IMR-90 (cell line): ENCODE data around the gene TRMT6. TPM values are rescaled to one million over a fixed set of nuclear protein-coding genes. Genes with fewer than 3 reads are reported as not detected.

Source experiments
- ATAC-seq: fragments of 200-7000 bp; cut with Tn5 transposase; 2 replicates; pipeline ENCODE4 v1.9.1; 2020; ENCODE audit warnings: low read depth, mild to moderate bottlenecking, moderate library complexity
- BruUV-seq: library from RNA; stranded (reverse); fragments of 400-500 nt; replicated peaks from 2 replicates; lab custom pipeline; 2021; lab: Mats Ljungman, UMichigan
- CTCF ChIA-PET: fragments of 300-600 bp; formaldehyde crosslinking; extraction: SDS; loops from one replicate; lab custom pipeline; 2021; ENCODE audit warnings: antibody characterized with exemption; lab: Yijun Ruan, JAX
- POLR2A ChIA-PET: fragments of 300-600 bp; sonication (Branson Sonifier 250); formaldehyde crosslinking; loops from one replicate; lab custom pipeline; 2022; ENCODE audit warnings: antibody characterized with exemption; ENCODE audit not compliant: unreplicated experiment; lab: Charles Lee
- DNase-seq: peaks from one replicate; pipeline ENCODE4 v3.0.0; 2013
- H2AFZ ChIP-seq: replicated peaks from 2 replicates; pipeline ENCODE3; 2013; ENCODE audit warnings: low read length, mild to moderate bottlenecking; ENCODE audit not compliant: poor library complexity
- H2AK5ac ChIP-seq: 2 replicates; pipeline ENCODE4 v1.6.1; 2013; ENCODE audit warnings: low read depth, low read length, inconsistent platforms
- H2AK9ac ChIP-seq: replicated peaks from 2 replicates; pipeline ENCODE3; 2013; ENCODE audit warnings: mild to moderate bottlenecking, low read depth, low read length, moderate library complexity; ENCODE audit not compliant: poor library complexity
- H2BK120ac ChIP-seq: 2 replicates; pipeline ENCODE4 v1.6.1; 2013; ENCODE audit warnings: low read depth, low read length, inconsistent platforms
- H2BK15ac ChIP-seq: 3 replicates; pipeline ENCODE4 v1.6.1; 2013; ENCODE audit warnings: low read depth, low read length, inconsistent platforms
- H2BK20ac ChIP-seq: 2 replicates; pipeline ENCODE4 v1.6.1; 2013; ENCODE audit warnings: low read depth, mild to moderate bottlenecking, inconsistent platforms, low read length, moderate library complexity
- H2BK5ac ChIP-seq: 2 replicates; pipeline ENCODE4 v1.6.1; 2013; ENCODE audit warnings: mild to moderate bottlenecking, low read depth, low read length, inconsistent platforms; ENCODE audit not compliant: poor library complexity, severe bottlenecking
- H3K14ac ChIP-seq: replicated peaks from 2 replicates; pipeline ENCODE4 v1.6.1; 2013; ENCODE audit warnings: low read depth, low read length, inconsistent platforms
- H3K18ac ChIP-seq: 2 replicates; pipeline ENCODE4 v1.6.1; 2013; ENCODE audit warnings: low read depth, low read length, control low read depth
- H3K23ac ChIP-seq: 2 replicates; pipeline ENCODE4 v1.6.1; 2013; ENCODE audit warnings: low read depth, low read length, inconsistent platforms
- H3K27ac ChIP-seq: 2 replicates; pipeline ENCODE4 v1.5.1; 2013; ENCODE audit warnings: mild to moderate bottlenecking, control low read depth, low read length; ENCODE audit not compliant: insufficient read depth
- H3K27me3 ChIP-seq: 2 replicates; pipeline ENCODE4 v1.6.1; 2013; ENCODE audit warnings: low read length; ENCODE audit not compliant: control insufficient read depth, insufficient read depth
- H3K36me3 ChIP-seq: 2 replicates; pipeline ENCODE4 v1.6.1; 2013; ENCODE audit warnings: low read length, mixed read lengths; ENCODE audit not compliant: control insufficient read depth, insufficient read depth
- H3K4ac ChIP-seq: 2 replicates; pipeline ENCODE4 v1.6.1; 2013; ENCODE audit warnings: low read depth, low read length, inconsistent platforms
- H3K4me1 ChIP-seq: 2 replicates; pipeline ENCODE4 v1.6.1; 2013; ENCODE audit warnings: low read length, mixed read lengths; ENCODE audit not compliant: control insufficient read depth, insufficient read depth
- H3K4me2 ChIP-seq: 2 replicates; pipeline ENCODE4 v1.6.1; 2013; ENCODE audit warnings: low read depth, mild to moderate bottlenecking, control low read depth, low read length, moderate library complexity
- H3K4me3 ChIP-seq: 2 replicates; pipeline ENCODE4 v1.5.1; 2013; ENCODE audit warnings: low read depth, mild to moderate bottlenecking, control low read depth, low read length, moderate library complexity; ENCODE audit not compliant: insufficient read depth
- H3K56ac ChIP-seq: 2 replicates; pipeline ENCODE4 v1.6.1; 2013; ENCODE audit warnings: low read length, inconsistent platforms; ENCODE audit not compliant: insufficient read depth; ENCODE audit errors: extremely low read depth
- H3K79me1 ChIP-seq, 2 experiments: 2 replicates each; pipeline ENCODE4 v1.6.1; 2013; ENCODE audit warnings: low read length in 2 of 2, inconsistent platforms in 1 of 2, low read depth in 1 of 2
- H3K9ac ChIP-seq: 2 replicates; pipeline ENCODE4 v1.6.1; 2013; ENCODE audit warnings: low read depth, low read length, control low read depth
- H3K9me1 ChIP-seq: 2 replicates; pipeline ENCODE4 v1.6.1; 2013; ENCODE audit warnings: low read length, inconsistent platforms; ENCODE audit not compliant: insufficient read depth
- H3K9me3 ChIP-seq: 2 replicates; pipeline ENCODE4 v1.6.1; 2013; ENCODE audit warnings: low read length; ENCODE audit not compliant: control insufficient read depth, insufficient read depth
- H4K20me1 ChIP-seq: 2 replicates; pipeline ENCODE4 v1.6.1; 2013; ENCODE audit warnings: low read length, inconsistent platforms; ENCODE audit not compliant: insufficient read depth
- H4K5ac ChIP-seq: 2 replicates; pipeline ENCODE4 v1.6.1; 2013; ENCODE audit warnings: mild to moderate bottlenecking, low read depth, low read length, control low read depth
- H4K8ac ChIP-seq, 2 experiments: 2 replicates each; pipeline ENCODE4 v1.6.1; 2013; ENCODE audit warnings: low read depth in 2 of 2, low read length in 2 of 2, control low read depth in 1 of 2, inconsistent platforms in 1 of 2
- H4K91ac ChIP-seq: 2 replicates; pipeline ENCODE4 v1.6.1; 2013; ENCODE audit warnings: low read depth, low read length, inconsistent platforms; ENCODE audit not compliant: insufficient read depth
- CEBPB ChIP-seq: IDR thresholded peaks from 2 replicates; pipeline ENCODE4 v1.6.1; 2012; ENCODE audit warnings: low read depth, low read length, improper control_type of control experiment
- MAFK ChIP-seq: IDR thresholded peaks from 2 replicates; pipeline ENCODE4 v1.6.1; 2012; ENCODE audit warnings: low read depth, low read length, improper control_type of control experiment
- NFE2L2 ChIP-seq: fragments of 150-350 bp; IDR thresholded peaks from 2 replicates; pipeline ENCODE4 v1.6.1; 2016; ENCODE audit warnings: low read depth, mild to moderate bottlenecking, low read length
- RCOR1 ChIP-seq: IDR thresholded peaks from 2 replicates; pipeline ENCODE4 v1.6.1; 2012; ENCODE audit warnings: mild to moderate bottlenecking, low read length, improper control_type of control experiment; ENCODE audit not compliant: insufficient replicate concordance
- RFX5 ChIP-seq: IDR thresholded peaks from 2 replicates; pipeline ENCODE4 v1.8.0; 2012; ENCODE audit warnings: low read depth, mild to moderate bottlenecking, low read length, moderate library complexity
- WGBS, 2 experiments: methylation state at CpG; one replicate each; pipeline versions ENCODE4 v1.1.5 to v1.1.7; 2013; ENCODE audit warnings: missing lambda C conversion rate in 2 of 2; ENCODE audit not compliant: insufficient read length in 1 of 2; ENCODE audit errors: extremely low coverage in 2 of 2; 5-methylcytosine and 5-hydroxymethylcytosine counted together
- dilution Hi-C: fragments of 300-500 bp; cut with HindIII; formaldehyde crosslinking; loops from one replicate; pipeline ENCODE4 v1.14.3; 2018; ENCODE audit warnings: low sequenced_read_pairs; ENCODE audit not compliant: unreplicated experiment
- in situ Hi-C: fragments of 300-500 bp; cut with MboI; formaldehyde crosslinking; loops from 3 replicates; pipeline ENCODE4 v1.14.3; 2019; ENCODE audit warnings: low sequenced_read_pairs, inconsistent platforms, mixed read lengths
- intact Hi-C: fragments of 100-400 bp; cut with micrococcal nuclease; formaldehyde crosslinking; loops from 2 replicates; pipeline ENCODE4 v1.10.0; 2022
- polyA plus RNA-seq, 3 experiments: library from polyadenylated mRNA; depleted of rRNA; stranded (reverse); fragments of >200 nt; gene quantifications; 2 replicates each; pipeline ENCODE4 v1.2.3, GENCODE V29; 2012; ENCODE audit warnings: low replicate concordance in 1 of 3
- total RNA-seq: library from RNA; depleted of rRNA; stranded (reverse); fragments of >200 nt; gene quantifications from 2 replicates; pipeline ENCODE4 v1.2.3, GENCODE V29; 2012
- TF ChIP-seq, protein P1 (sequence below): fragments of 150-350 bp; IDR thresholded peaks from 2 replicates; pipeline ENCODE4 v1.6.1; 2017; ENCODE audit warnings: mild to moderate bottlenecking, antibody characterized with exemption, low read length, low read depth

TRMT6 gene
- total and polyA plus RNA-seq, 2 of the 4 experiments (the other 2 are of a cell fraction), result 7.2 to 8.0 TPM

DNA sequence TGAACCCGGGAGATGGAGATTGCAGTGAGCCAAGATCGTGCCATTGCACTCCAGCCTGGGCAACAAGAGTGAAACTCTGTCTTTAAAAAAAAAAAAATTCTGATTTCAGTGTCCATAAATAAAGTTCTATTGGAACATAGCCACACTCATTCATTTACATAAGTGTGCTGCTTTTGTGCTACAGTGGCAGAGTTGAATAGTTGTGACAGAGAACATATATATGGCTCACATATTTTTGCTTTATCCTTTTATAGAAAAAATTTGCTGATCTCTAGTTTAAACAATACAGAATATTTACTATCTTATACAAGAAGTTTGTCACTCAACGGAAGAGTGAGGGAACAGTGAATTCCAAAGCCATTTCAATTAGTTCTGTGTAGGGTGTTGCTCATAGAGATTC is 18.1 kb upstream of the TRMT6 start:
- ATAC-seq (no peak), DNase-seq (no peak)
- H3K23ac ChIP-seq, result no peak overlapping the region
- no peak overlapping the region for H3K4me3 ChIP-seq
- no peak overlapping the region for H2BK120ac ChIP-seq
- no peak overlapping the region for H2BK5ac ChIP-seq
- H4K8ac ChIP-seq, result no peak overlapping the region
- in situ Hi-C loops (loop anchor here (25.0 kb wide), 1 partner anchor 431 kb away; no protein-coding TSS in a partner anchor), intact Hi-C loops (no loop called here), dilution Hi-C loops (no loop called here)
- no peaks in the 10 kb centered on the region; the same call in 1 of the 2 replicates for H3K9me1 ChIP-seq
- no peak overlapping the region for H4K91ac ChIP-seq
- H4K20me1 ChIP-seq, result no peaks in the 10 kb centered on the region
- H3K56ac ChIP-seq, result no peak overlapping the region
- H3K79me1 ChIP-seq, result no peaks in the 10 kb centered on the region
- WGBS, 2 experiments, result no CpG with 5 or more reads among the region's 3 CpGs
- H3K36me3 ChIP-seq, result peaks cover 3% of the 10 kb centered on the region; the same call in 1 of the 2 replicates
- H3K9ac ChIP-seq, result no peak overlapping the region
- CTCF ChIA-PET, result interaction anchor here (1.4 kb wide), 1 partner anchor 13 kb away, joined by 3 read pairs; no protein-coding TSS in a partner anchor
- no peak overlapping the region for H3K27ac ChIP-seq
- TF ChIP-seq RCOR1 (no peak), RFX5 (no peak), MAFK (no peak), CEBPB (no peak), NFE2L2 (no peak)
- TF ChIP-seq, protein P1, sequence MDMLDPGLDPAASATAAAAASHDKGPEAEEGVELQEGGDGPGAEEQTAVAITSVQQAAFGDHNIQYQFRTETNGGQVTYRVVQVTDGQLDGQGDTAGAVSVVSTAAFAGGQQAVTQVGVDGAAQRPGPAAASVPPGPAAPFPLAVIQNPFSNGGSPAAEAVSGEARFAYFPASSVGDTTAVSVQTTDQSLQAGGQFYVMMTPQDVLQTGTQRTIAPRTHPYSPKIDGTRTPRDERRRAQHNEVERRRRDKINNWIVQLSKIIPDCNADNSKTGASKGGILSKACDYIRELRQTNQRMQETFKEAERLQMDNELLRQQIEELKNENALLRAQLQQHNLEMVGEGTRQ, result no peak
- H3K4me1 ChIP-seq, result peaks cover 2% of the 10 kb centered on the region; the same call in 1 of the 2 replicates
- H3K4me2 ChIP-seq, result no peak overlapping the region
- H3K14ac ChIP-seq, result no peak overlapping the region
- H2AK9ac ChIP-seq, result no peak overlapping the region
- H3K4ac ChIP-seq, result no peak overlapping the region
- POLR2A ChIA-PET, result no interaction called here
- no peaks in the 10 kb centered on the region for H3K27me3 ChIP-seq
- no peak overlapping the region for H3K18ac ChIP-seq
- H2AFZ ChIP-seq, result no peak overlapping the region
- H2AK5ac ChIP-seq, result no peak overlapping the region
- no peak overlapping the region for H2BK15ac ChIP-seq
- BruUV-seq, result no TSS peak
- H4K5ac ChIP-seq, result no peak overlapping the region
- H3K9me3 ChIP-seq, result no peaks in the 10 kb centered on the region
- H2BK20ac ChIP-seq, result no peak overlapping the region
